ENCODE results near the gene SRRM3.

SRRM3 gene

DNA sequence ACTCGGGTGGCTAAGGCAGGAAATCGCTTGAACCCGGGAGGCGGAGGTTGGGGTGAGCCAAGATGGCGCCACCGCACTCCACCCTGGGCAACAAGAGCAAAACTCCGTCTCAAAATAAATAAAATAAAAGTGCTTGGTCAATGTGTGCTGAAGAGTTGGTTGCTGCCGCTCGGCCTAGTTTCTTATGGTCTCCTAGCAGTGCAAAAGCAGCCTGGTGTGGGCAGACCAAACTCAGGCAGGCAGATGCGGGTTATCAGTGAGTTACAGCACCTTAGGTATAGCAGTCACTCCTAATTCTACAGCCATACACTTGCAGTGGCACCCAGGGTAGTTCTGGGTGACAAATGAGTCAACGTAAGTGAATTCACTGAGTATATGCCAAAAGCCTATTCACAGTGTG is 123.4 kb downstream of the SRRM3 start:
- DNase-seq (ENCODE audit: extremely low read depth, low read depth), result no peak
- TF ChIP-seq, protein P1, sequence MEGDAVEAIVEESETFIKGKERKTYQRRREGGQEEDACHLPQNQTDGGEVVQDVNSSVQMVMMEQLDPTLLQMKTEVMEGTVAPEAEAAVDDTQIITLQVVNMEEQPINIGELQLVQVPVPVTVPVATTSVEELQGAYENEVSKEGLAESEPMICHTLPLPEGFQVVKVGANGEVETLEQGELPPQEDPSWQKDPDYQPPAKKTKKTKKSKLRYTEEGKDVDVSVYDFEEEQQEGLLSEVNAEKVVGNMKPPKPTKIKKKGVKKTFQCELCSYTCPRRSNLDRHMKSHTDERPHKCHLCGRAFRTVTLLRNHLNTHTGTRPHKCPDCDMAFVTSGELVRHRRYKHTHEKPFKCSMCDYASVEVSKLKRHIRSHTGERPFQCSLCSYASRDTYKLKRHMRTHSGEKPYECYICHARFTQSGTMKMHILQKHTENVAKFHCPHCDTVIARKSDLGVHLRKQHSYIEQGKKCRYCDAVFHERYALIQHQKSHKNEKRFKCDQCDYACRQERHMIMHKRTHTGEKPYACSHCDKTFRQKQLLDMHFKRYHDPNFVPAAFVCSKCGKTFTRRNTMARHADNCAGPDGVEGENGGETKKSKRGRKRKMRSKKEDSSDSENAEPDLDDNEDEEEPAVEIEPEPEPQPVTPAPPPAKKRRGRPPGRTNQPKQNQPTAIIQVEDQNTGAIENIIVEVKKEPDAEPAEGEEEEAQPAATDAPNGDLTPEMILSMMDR (IDR thresholded peaks at IDR 0.05; ENCODE audit: low read depth, low read length, missing control alignments), result no peak
- no peak overlapping the region for H3K4me3 ChIP-seq (replicated peaks; ENCODE audit: low read depth, low read length)

DNA sequence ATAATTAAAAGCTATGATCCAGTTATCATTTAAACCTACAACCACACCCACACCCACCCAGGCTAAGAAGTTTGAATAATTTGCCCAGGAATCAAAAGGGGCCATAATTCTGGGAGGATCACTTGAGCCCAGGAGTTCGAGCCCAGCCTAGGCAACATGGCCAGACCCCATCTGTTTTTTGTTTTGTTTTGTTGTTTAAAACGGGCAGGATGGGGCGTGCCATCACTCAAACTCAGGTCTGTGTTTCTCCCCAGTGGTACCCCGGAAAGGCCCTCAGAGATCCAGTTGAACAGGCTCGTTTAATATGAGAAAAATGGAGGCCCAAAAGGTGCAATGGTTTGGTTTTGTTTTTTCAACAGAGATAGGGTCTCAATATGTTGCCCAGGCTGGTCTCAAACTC is 124.1 kb downstream of the SRRM3 start:
- no peak for DNase-seq (ENCODE audit: extremely low read depth, low read depth)
- TF ChIP-seq, protein P1 (IDR thresholded peaks at IDR 0.05; ENCODE audit: low read depth, low read length, missing control alignments), result no peak
- H3K4me3 ChIP-seq (replicated peaks; ENCODE audit: low read depth, low read length), result no peak overlapping the region

DNA sequence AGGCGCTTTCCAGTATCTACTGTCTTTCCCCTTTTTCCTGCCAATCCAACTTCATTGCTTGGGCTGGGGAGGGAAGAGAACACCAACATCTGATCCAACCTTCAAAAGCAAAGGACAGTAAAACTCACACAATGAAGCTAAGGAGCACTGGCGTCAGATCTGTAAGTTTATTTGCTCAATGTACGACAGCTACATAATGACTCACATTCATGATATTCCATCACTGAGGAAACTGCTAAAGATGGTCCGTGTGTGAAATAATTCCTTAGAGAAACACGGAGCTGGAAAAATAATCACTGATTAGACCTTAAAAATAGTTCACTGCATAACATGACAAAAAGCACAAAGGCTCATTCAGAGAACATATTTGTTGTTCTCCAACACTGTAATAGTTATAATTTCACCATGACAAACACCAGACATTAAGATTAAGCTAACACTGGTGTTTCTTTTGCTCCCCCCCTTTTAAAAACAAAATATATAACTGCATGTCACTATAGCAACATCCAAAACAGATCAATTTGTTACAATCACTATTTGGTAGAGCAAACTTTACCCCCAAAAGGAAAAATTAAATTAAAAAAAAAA is 125.0 kb downstream of the SRRM3 start:
- TF ChIP-seq, protein P1 (IDR thresholded peaks at IDR 0.05; ENCODE audit: low read depth, low read length, missing control alignments), result no peak
- DNase-seq (ENCODE audit: extremely low read depth, low read depth), result no peak
- no peak overlapping the region for H3K4me3 ChIP-seq (replicated peaks; ENCODE audit: low read depth, low read length)

DNA sequence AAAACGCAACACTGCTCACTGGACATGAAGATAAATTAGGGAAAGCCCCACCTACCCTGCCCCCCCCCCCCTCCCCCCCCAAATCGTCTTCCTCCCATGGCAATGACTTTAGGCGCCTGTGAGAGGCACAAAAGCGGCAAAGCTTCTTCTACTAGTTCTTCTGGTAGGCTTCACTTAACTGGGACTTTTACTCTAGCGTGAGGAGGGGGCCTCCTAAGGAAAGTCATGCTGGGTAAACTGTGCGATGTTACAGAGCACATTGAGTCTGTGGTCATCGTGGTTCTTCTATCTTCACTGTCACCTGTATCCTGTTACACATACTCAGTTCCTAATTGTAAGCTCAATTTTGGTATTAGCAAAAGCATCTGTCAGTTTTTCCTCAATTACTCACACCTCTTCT is 125.9 kb downstream of the SRRM3 start:
- TF ChIP-seq, protein P1 (IDR thresholded peaks at IDR 0.05; ENCODE audit: low read depth, low read length, missing control alignments), result no peak

DNA sequence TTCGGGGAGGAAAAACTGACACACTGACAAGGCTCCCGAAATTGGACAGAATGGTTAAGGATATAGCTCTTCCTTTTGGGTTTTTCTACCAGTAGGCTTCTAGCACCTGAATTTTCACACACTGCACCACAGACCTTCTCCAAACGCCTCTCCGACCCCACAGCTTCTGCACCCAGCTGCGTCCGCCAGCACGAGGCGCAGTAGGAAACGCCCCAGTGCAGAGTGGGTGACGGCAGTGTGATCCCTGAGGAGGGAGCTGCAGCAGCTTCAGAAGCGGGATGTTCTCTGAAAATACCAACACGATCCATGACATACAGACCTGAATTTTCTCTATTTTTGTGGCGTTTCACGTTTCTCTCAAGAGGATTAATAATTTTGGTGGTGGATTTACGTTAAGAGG is 126.7 kb downstream of the SRRM3 start:
- no peak for DNase-seq (ENCODE audit: extremely low read depth, low read depth)
- TF ChIP-seq, protein P1 (IDR thresholded peaks at IDR 0.05; ENCODE audit: low read depth, low read length, missing control alignments), result no peak
- H3K4me3 ChIP-seq (replicated peaks; ENCODE audit: low read depth, low read length), result no peak overlapping the region

More for the DNA sequence above, 125.9 kb downstream of the SRRM3 start:
- H3K4me3 ChIP-seq (replicated peaks; ENCODE audit: low read depth, low read length), result no peak overlapping the region
- no peak for DNase-seq (ENCODE audit: extremely low read depth, low read depth)

DNA sequence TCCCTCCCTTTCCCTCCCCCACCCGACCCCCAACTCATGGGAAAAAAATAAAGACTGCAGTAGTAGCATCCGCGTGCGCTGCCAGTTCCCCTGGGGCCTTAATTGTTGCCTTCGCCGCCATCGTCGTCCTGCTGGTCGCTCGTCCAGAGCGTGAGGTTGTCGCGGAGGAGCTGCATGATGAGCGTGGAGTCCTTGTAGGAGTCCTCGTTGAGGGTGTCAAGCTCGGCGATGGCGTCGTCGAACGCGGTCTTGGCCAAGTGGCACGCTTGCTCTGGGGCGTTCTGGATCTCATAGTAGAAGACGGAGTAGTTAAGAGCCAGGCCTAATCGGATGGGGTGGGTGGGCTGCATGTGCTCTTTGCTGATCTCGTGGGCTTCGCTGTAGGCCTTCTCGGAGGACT is 127.8 kb downstream of the SRRM3 start:
- H3K4me3 ChIP-seq (replicated peaks; ENCODE audit: low read depth, low read length), result no peak overlapping the region
- TF ChIP-seq, protein P1 (IDR thresholded peaks at IDR 0.05; ENCODE audit: low read depth, low read length, missing control alignments), result no peak
- no peak for DNase-seq (ENCODE audit: extremely low read depth, low read depth)

DNA sequence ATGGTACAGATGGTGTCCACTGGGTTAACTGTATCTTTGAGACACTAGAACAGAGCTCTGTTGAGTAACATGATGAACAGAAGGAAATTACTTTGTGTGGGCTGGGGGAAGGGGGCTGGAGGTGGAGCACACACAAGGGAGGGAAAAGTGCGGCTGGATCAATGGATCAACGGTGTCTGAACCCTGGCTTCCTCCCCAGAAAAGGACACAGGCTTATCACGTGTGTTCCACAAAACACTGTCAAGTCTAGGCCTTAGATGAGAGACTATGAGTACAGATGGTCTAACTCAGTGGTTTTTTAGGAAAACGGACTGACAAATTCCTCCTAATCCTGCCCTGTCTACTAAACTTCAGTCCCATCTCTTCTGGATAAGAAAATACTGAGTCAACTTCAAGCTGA is 128.6 kb downstream of the SRRM3 start:
- H3K4me3 ChIP-seq (replicated peaks; ENCODE audit: low read depth, low read length), result no peak overlapping the region
- TF ChIP-seq, protein P1 (IDR thresholded peaks at IDR 0.05; ENCODE audit: low read depth, low read length, missing control alignments), result no peak
- no peak for DNase-seq (ENCODE audit: extremely low read depth, low read depth)
